UCSD-AML1 (cell line): ENCODE results near the gene PGAM1.
"Not testable (repeated sequence)": the region's sequence is repeated elsewhere in the genome, so short reads cannot be mapped to it uniquely, and the experiment has no call there.

Experiments
- DNase-seq: peaks from one replicate; lab custom pipeline; 2025; ENCODE audit not compliant: unreplicated experiment; lab: John Stamatoyannopoulos, UW

The PGAM1 gene

DNA sequence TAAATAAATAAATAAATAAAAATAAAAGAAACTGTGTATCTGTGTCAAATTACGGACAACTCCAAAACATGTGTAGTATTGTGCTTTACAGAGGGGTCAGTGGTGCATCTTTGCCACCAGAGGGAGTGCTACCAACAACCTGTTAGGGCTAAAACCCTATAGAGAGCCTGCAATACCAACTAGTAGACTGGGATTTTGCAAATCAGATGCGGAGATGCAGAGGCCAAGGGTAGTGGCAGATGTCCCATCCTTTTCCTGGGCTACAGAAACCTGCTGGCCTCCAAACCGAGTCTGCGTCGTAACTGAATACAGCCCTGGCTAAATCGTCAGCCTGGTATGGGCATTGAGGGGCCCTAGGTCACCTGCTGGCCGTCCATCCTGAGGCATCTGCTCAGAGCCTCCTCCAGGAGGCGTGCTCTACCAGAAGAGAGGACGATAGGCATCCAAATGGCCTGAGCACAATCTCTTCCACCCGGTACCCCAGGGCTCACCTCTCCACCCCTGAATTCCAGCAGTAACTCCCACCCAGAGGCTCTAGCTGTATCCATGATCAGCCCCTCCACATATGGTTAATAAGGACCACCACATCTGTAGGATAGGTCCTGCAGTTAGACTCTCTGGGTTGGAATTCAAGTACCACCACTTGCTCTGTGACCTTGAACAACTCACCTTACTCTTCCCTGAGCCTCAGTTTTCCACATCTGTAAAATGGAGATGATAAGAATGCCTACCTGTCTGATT lies 18.6 kb upstream of the PGAM1 start:
- DNase-seq: peak; percentile 76

GRCh38 chr10:97407952-97408248 lies 18.1 kb upstream of the PGAM1 start:
- no peak for DNase-seq

- no peak for DNase-seq
Observed at GRCh38 chr10:97408496-97408992, 17.4 kb upstream of the PGAM1 start.

DNA sequence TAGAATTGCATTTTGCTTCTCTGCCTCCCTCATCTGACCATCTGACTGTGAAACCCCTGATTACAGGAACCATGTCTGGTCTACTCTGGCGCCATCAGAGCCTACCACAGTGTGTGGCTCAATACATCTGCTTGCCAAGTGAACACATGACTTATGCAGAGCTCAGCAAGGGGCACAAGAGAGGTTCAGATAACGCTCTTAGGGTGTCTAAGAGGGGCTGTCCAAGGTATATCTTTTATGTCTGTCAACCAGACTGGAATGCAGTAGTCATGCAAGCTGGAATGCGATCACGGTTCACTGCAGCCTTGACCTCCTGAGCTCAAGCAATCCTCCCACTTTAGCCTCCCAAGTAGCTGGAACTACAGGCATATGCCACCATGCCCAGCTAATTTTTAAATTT lies 14.6 kb upstream of the PGAM1 start:
- no peak for DNase-seq

- no peak for DNase-seq
Observed at GRCh38 chr10:97412891-97413304, 13.1 kb upstream of the PGAM1 start.

- DNase-seq: no peak
Observed at GRCh38 chr10:97416565-97416964, 9.4 kb upstream of the PGAM1 start.

DNA sequence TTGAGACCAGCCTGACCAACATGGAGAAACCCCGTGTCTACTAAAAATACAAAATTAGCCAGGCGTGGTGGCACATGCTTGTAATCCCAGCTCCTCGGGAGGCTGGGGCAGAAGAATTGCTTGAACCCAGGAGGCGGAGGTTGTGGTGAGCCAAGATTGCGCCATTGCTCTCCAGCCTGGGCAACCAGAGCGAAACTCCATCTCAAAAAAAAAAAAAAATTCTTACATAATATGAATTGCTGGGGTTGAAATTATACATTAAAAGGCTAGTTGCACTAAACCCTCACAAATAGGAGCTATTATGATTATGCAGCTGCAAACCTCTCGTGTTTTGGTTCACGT lies 2.3 kb upstream of the PGAM1 start:
- not testable (repeated sequence) for DNase-seq

GRCh38 chr10:97426776-97427570 lies 982 bp downstream of the PGAM1 start:
- no peak for DNase-seq

- no peak for DNase-seq
Observed at GRCh38 chr10:97427571-97428179, 1.7 kb downstream of the PGAM1 start.

GRCh38 chr10:97428572-97428981 lies 2.6 kb downstream of the PGAM1 start:
- no peak for DNase-seq

DNA sequence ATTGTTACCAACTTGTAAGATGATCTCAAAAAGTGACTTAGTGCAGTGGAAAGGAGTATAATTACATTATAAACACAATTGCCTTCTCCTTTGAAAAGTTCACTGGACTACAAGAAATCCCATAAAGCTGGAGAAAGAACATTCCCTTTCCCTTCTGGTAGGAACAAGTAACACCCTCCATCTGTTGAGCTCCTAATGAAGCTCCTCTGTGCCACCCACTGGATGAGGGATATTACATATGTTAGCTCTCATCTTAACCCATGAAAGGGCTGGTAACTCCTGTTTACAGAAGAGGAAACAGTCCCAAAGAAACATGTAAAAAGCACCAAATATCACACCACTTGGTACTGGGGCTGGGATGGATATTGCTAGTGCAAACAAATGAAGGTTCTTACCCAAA lies 8.1 kb downstream of the PGAM1 start:
- no peak for DNase-seq

- no peak for DNase-seq
Observed at GRCh38 chr10:97434557-97434956, 8.6 kb downstream of the PGAM1 start.

DNA sequence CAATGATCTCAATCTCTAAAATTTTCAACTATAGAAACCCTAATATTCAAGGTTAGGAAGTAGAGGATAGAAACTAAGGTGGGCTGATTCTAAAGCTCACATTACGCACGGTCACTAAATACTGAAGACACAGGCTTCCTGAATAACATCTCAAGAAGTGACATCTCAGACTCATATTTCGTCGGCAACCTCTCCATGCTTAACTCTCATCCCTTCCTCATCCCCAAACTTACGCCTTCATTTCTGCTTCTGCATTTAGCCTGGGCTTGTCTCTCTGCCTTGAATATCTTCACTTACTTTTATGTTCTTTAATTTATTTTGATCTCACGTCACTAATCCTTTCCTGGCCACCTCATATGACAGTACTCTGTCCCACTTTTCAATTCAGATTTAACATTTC lies 9.2 kb downstream of the PGAM1 start:
- DNase-seq: no peak

GRCh38 chr10:97442277-97442676 lies 16.3 kb downstream of the PGAM1 start:
- no peak for DNase-seq

DNA sequence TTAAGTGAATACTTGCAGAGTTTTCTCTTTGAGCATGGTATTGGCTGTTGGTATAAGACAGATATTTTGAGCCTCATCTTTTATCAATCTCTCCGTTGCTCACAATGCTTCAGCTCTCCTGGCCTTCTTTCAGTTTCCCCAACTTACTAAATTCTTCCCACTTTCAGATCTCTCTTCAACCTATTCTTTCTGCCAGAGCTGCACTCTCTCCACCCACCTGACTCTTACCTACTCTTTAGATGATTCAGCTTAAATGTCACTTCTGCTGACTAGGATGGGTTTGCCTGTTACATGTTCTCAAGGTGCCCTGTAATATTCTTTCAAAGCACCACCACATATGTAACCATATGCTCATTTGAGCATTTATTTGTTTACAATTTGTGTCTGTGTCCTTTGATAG lies 18.2 kb downstream of the PGAM1 start:
- DNase-seq: no peak

DNA sequence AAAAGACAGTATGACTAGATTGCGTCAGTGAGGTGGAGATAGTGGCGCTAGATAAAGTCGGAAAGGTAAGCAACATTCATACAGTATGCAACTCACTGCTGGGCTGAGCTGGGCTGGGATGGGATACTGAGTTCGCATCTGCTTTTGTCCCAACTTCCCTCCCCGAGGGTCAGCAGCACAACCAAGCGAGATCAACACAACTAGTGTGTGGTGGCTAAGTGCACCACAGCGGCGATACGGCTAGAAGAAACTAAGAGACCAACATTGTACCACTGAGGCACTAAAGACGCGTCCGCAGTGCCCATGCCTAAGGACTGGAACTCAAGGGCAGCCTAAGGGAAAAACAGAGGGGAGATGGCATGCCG lies 19.3 kb downstream of the PGAM1 start:
- DNase-seq: no peak

DNA sequence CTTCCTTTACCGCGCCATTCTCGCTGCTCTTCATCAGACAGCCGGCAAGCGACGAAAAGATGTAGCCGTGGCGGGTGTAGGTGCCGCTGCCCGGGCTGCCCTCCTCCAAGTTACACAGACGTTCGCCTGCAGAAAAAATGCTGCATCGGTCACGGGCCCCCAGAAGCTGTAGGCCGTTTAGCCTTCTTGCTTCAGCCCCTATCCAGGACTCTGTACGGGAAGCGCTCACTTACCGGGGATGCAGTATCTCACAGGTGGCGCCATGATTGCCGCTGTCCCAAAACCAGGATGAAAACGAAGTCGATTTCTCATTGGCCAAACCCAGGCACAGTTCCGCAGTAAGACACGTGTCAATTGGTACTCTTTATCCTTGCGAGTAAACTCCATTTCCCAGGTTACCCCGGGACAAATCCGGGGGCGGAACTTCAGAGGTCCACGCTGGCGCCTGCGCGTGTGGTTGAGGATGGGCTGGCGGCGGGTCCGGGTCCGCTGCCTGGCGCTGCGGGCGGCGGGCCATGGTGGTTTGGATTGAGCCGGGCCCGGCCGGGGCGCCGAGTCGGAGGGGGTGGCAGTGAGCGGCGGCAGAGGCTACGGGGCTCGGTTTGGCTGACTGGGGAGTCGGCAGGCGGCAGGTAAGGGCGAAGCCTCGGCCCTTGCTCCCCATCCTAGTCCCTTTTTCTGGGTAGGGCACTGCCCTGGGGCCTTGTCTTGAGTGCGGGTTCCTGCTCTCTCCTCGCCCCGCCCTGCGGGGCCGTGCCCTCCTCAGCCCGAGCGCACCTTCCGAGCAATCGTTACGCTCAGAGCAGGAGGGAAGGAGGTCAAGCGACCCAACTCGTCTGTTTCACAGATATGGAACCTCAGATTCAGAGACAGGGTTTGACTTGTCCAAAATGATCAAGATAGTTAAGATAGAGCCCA lies 20.0 kb downstream of the PGAM1 start, which contains the start of the genes EXOSC1 and ZDHHC16:
TSS of gene EXOSC1 (minus strand) at position 285 of the 918 bp plus-strand sequence. CDS start at position 264, 21 bp downstream.
TSS of gene ZDHHC16 (plus strand) at position 454 of the 918 bp plus-strand sequence. CDS start 5,501 bp downstream, outside the sequence.
- peak; percentile 90 for DNase-seq

DNA sequence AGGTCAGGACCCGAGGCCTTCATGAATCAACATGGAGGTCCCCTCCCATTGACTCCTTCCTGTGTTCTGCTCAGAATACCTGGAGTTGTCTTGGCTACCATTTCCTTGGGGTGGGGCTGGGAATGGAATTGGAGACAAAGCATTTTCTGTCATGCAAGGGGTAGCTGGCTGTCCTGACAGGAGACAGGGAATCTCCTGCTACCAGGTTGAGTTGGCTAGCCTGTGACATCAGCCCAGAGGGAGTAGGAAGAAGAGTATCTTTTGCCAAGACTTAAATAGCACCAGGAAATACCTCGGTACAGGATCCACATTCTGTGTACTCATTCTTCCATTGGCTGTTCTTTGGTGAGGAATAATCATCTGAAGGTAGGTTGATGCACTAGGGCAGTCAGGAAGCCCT lies 24.8 kb downstream of the PGAM1 start:
- DNase-seq: no peak

- no peak for DNase-seq
Observed at GRCh38 chr10:97451605-97452004, 25.6 kb downstream of the PGAM1 start.

- no peak for DNase-seq
Observed at GRCh38 chr10:97452352-97452751, 26.4 kb downstream of the PGAM1 start.
